Pulmonary artery endothelial cell (primary cell): Measurements from ENCODE around the gene KIF18B. TPM values are rescaled to one million over a fixed set of nuclear protein-coding genes. Genes with fewer than 3 reads are reported as not detected.

Source experiments
- DNase-seq: peaks from one replicate; pipeline ENCODE4 v3.0.0-alpha.2; 2011; ENCODE audit warnings: low read depth, low spot score
- total RNA-seq: library from RNA; depleted of rRNA; stranded (reverse); fragments of >200 nt; gene quantifications from 2 replicates; pipeline ENCODE4 v1.2.3, GENCODE V29; 2014

Gene KIF18B
- total RNA-seq, 1 donor from 2014 or later: 3.4 TPM

DNA sequence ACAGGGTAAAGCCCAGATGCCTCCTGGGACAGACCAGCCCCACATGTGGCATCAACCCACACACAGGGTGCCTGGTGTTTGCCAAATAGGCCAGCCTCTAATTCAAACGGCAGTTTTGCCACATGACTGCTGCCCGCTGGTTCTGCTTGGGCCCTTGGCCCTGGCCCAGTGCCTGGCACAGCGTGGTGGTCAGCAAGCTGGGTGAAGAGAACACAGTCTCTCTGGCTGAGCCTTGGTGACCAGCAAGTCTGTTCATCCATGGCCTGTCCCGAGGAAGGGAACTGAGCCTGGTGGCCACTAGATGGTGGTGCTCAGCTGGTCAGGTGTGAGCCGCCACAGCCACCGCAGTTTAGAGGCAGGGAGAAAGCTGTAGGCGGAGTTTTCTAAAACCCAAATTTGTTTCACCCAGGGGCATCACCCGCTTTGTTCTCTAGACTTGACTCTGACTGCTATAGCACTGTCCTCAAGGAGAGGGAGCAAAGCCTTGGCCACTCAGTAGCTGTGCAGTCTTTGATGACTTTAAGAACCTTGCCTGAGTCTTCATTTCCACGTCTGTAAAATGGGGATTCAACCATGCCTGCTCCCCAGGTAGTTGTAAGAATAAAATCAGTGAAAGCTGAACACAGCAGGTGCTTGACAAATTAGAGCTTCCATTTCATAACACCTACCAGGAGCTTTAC is 27.5 kb downstream of the KIF18B start:
- DNase-seq: no peak

DNA sequence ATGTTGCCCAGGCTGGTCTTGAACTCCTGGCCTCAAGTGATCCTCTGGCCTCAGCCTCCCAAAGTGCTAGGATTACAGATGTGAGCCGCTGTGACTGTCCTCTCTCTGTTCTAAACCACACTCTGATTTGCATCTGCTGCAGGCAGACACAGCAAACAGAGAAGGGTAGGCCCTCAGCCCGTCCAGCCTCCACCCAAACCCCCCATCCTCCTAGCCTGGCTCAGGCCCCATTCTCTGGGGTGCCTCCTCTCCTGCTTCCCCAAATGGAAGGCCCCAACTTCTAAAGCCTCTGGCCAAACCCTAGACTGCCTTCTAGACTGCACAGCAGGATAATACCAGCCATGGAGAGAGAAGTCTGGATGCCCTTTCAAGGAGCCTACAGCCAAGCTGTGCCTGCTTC is 28.2 kb downstream of the KIF18B start:
- no peak for DNase-seq

- no peak for DNase-seq
Measured at GRCh38 chr17:44918006-44918405, 29.6 kb downstream of the KIF18B start.

- no peak for DNase-seq
Measured at GRCh38 chr17:44917456-44917855, 30.1 kb downstream of the KIF18B start.

DNA sequence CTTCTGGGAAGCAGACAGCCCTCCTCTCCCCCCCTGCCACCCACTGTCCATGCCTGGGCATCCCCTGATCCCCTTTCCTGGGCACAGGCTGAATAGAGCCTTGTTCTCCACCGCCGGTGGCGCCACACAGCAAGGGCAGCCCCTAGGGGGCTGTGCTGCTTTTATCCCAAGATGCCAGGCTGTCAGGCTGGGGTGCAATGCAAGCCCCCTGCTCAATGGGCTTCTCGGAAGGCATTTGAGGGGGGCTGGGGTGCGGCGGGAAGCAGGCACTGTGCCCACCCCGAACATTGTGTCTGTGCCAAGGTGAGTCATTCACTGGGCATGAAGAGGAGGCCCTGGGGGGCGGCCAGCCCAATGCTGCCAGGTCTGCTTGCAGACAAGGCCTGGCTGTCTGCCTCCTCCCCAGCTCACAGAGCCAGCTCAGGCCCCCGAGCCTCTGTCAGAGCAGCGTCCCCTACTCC is 30.8 kb downstream of the KIF18B start:
- no peak for DNase-seq

DNA sequence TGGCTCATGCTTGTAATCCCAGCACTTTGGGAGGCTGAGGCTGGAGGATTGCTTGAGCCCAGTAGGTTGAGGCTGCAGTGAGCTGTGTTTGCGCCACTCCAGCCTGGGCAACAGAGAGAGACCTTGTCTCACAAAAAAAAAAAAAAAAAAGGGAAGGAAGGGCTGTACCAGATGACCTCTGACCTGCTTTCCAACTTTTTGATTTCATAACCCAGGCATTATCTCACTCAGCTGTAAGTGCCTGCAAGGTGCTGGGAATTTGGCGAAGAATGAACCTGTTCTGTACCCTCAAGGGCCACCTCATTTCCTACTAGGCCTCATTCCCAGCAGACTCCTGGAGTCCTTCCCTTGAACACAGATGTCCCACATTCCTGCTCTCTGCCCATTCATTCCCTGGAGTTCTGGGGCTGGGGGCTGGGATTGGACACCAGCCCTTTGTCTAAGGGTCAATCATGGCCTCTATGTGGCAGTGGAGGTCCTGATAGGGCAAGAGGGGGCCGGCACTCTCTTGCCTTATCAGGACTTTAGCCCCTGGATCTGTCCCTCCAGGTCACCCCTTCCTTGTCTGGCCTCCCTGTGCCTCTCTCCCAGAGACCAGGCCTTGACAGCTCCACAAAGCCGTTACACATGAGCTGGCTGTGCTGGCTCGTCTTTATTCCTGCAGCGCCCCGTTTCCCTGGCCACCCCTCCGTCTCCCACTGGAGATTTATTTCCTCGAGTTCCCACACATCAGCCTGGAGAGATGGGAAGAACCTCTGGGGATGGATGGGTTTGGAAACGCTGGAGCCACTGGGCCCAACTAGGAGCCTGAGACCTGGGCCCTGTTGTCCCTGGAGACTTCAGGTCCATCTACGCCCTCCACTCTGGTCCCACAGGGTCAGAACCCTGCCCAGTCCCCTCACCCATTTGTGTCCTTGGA is 31.5 kb downstream of the KIF18B start:
- no peak for DNase-seq

- no peak for DNase-seq
Measured at GRCh38 chr17:44915321-44915726, 32.2 kb downstream of the KIF18B start, which contains the start of gene GFAP. Gene GFAP (minus strand): TSS chr17:44915500. CDS start chr17:44915486, 14 bp downstream.

DNA sequence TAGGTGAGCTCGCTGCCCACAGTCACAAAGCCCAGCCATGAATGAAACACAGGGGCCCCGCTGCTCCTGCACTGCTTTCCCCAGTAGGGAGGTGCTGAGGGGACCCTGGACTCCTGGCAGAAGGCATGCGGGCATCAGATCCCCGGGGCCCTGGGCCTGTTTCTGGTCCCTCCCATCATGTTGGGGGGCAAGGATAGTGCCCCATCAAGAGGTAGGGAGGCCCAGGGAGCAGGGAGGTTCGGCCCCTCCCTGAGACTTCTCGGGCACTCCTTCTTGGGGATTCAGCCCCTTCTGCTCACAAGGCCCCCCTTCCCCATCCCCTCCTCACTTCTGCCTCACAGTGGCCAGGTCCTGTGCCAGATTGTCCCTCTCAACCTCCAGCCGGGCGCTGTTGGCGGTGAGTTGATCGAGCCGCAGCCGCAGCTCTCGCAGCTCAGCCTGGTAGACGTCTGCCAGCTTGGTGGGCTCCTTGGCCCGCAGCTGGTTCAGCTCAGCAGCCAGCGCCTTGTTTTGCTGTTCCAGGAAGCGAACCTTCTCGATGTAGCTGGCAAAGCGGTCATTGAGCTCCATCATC is 32.8 kb downstream of the KIF18B start:
- no peak for DNase-seq

GRCh38 chr17:44914148-44914547 is 33.4 kb downstream of the KIF18B start:
- DNase-seq: no peak

DNA sequence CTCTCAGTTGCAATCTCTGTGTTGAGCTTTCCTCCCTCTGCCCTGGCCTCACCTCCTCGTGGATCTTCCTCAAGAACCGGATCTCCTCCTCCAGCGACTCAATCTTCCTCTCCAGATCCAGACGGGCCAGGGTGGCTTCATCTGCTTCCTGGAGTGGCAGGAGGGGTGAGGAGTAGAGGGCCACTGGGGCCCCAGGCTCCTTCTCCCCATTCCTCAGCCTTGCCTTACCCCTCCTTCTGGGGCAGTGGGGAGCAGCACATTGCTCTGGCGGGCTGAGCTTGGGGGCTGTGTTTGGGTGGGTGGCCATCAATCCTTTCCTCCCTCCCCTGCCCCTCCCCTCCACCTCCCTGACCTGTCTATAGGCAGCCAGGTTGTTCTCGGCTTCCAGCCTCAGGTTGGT is 33.9 kb downstream of the KIF18B start:
- DNase-seq: no peak

DNA sequence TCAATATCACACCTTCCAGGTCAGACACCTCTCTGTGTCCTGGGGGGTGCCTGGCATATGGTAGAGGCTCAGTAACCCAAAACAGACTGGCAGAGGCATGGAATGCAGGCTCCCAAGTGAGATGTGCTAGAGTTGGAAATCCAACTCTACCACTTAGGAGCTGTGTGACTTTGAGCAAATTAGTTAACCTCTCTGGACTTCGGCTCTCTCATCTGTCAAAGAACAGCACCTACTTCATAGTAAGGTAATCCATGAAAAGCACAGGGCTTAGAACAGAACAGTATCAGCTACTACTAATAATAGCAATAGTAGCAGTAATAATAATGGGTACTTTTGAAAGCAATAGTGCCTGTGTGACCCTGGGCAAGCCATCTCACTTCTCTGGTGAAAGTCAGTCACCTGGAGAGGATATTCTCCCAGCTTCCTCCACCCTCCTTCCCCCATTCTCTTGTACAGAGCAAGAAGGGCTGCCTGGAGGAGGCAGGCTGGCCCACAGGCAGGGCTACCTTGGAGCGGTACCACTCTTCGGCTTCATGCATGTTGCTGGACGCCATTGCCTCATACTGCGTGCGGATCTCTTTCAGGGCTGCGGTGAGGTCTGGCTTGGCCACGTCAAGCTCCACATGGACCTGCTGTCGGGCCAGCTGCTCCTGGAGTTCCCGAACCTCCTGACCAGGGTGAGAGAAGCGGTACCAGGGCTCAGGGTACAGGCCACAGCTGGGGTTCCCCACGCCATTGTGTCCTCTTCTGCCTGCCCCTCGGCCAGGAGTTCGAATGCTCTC is 34.6 kb downstream of the KIF18B start:
- no peak for DNase-seq

DNA sequence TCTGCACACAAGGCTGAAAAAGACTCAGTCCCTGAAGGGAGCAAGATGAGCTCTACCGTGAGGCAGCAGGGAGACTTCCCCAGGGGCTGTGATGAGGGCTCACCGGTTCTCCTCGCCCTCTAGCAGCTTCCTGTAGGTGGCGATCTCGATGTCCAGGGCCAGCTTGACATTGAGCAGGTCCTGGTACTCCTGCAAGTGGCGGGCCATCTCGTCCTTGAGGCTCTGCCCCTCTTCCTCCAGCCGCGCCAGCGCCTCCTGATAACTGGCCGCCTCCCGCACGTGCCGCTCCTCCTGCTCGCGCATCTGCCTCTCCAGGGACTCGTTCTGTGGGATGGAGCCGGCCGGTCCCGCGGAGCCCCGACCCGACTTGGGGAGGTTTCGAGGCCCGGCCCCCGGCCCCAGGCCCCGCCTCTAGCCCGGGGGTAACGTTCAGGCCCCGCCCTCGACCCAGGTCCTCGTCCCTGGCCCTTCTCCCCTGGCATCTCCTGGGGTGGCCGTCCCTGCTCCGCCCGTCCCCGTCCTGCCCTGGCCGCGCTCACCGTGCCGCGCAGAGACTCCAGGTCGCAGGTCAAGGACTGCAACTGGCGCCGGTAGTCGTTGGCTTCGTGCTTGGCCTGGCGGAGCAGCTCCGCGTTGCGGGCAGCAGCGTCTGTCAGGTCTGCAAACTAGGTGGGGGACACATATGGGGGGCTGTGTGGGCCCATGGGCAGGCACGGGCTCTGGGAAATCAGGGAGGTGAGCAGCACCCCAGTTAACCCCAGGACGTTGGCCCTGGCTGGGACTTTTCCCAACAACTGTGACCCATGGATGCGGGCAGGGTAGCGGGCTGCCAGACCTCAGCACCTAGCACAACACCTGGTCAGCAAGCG is 36.2 kb downstream of the KIF18B start:
- DNase-seq: no peak

DNA sequence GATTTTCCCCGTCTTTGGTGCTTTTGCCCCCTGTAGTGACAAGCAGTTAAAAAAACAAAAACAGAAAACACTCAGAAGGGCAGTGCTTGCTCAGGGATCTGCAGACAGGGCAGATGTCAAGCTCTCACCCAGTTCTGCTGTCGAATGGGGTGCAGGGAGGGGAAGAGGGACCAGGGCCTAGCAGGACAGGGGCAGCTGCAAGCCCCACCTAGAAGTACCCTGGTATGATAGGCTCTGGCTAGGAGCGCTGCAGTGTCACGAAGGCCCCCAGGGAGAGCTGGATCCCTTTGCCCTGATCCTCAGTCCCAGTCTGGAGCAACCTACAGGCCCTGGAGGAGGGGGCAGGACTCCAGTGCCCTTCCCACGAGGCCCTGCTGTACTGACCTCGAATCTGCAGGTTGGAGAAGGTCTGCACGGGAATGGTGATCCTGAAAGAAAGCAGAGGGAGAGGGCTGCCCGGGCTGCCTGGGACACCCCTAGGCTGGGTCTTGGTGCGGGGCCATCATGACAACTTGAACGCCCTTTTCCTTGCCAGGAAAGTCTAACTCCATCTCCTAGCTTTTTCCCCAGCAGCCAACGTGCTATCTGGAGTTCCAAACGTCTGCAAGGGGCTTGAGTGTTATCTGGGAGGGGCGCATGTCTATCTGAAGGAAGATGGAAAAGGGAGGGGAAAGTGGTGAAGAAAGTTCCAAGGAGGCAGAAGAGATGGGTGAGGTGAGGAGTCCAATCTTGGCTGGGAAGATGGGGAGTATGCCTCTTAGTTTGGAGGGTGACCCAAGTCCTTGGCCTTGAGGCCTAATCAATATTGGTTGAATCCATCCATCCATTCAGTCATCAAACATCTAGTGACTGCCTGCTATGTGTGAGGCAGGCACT is 37.1 kb downstream of the KIF18B start:
- no peak for DNase-seq

GRCh38 chr17:44909681-44910144 is 37.9 kb downstream of the KIF18B start:
- no peak for DNase-seq

- DNase-seq: no peak
Measured at GRCh38 chr17:44908761-44909326, 38.7 kb downstream of the KIF18B start.

DNA sequence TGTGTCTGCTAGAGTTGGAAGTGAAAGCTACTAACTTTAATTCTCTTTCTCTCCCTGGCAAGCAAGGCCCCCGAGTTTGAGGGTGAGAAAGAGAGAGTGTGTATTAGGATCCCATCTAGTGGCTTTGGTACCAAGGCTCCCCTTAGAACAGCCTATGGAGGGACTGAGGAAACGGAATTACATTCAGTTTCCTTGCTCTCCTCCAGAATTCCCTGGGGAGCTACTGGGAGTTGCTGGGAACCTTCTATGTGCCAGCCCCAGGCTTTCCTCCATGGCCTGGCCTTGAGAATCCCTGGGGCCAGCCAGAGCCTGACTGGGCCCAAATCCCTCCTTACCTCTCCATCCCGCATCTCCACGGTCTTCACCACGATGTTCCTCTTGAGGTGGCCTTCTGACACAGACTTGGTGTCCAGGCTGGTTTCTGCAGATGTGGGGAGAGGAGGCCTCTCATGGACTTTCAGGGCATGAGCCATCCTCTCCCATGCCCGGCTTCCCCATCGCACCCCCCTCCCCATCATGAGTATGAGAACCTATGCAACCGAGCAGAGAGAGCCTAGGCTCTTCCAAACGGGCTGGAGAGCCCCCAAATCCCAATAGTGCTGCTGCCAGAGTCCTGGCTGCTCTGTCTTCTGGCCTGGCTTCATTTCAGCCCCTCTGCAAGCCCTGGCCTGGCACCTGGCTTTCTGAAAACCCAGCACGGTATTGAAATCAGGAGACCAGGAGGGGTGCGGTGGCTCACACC is 39.7 kb downstream of the KIF18B start:
- no peak for DNase-seq

- no peak for DNase-seq
Measured at GRCh38 chr17:44906763-44907728, 40.5 kb downstream of the KIF18B start.
